K562 (cell line): ENCODE data around the gene SLC29A3. TPM values are rescaled to one million over a fixed set of nuclear protein-coding genes. Genes with fewer than 3 reads are reported as not detected.

ENCODE experiments used
- ATAC-seq: fragments of 200-7000 bp; cut with Tn5 transposase; 3 replicates; pipeline ENCODE4 v1.9.1; 2020; ENCODE audit warnings: moderate library complexity
- BruUV-seq: library from RNA; stranded (reverse); fragments of 400-500 nt; replicated peaks from 2 replicates; lab custom pipeline; 2021; lab: Mats Ljungman, UMichigan
- CTCF ChIA-PET: fragments of 300-600 bp; formaldehyde crosslinking; extraction: SDS; loops from one replicate; lab custom pipeline; 2021; ENCODE audit warnings: low intra/inter-chr PET ratio; lab: Yijun Ruan, JAX
- POLR2A ChIA-PET: fragments of 300-600, 350-650 bp; sonication (Branson Sonifier 250); formaldehyde crosslinking; extraction: SDS; loops from one replicate; lab custom pipeline; 2021; ENCODE audit warnings: antibody characterized with exemption, inconsistent platforms; lab: Yijun Ruan, JAX
- DNase-seq, 4 experiments: peaks; one replicate each; pipeline versions ENCODE4 v3.0.0 to v3.0.0-alpha.2; 2011 to 2018; ENCODE audit warnings: low spot score in 3 of 4, mixed read lengths in 3 of 4; ENCODE audit errors: extremely low read depth in 1 of 4
- FAIRE-seq: peaks from 2 replicates; lab custom pipeline; 2011; peaks lifted over from hg19 to GRCh38; lab: Jason Lieb, UNC
- H2AFZ ChIP-seq: 2 replicates; pipeline ENCODE4 v1.6.0; 2011; ENCODE audit warnings: low read depth, low read length, control low read depth, inconsistent platforms
- H3K27ac ChIP-seq: fragments of 200-600 bp; 3 replicates; pipeline ENCODE4 v1.8.0; 2011; ENCODE audit warnings: low read depth, mild to moderate bottlenecking, control low read depth, inconsistent platforms, low read length, moderate library complexity, mixed read lengths; ENCODE audit errors: extremely low read depth
- H3K27me3 ChIP-seq, 2 experiments: fragments of 300-600 bp in 1 of 2; 2 replicates in 1 of 2; 3 replicates in 1 of 2; pipeline versions ENCODE4 v1.6.0 to v1.8.0; 2011; ENCODE audit warnings: inconsistent platforms in 2 of 2, low read length in 2 of 2, mild to moderate bottlenecking in 1 of 2, mixed read lengths in 1 of 2, moderate library complexity in 1 of 2; ENCODE audit not compliant: control insufficient read depth in 2 of 2, insufficient read depth in 2 of 2
- H3K36me3 ChIP-seq: fragments of 300-600 bp; 3 replicates; pipeline ENCODE4 v1.8.0; 2011; ENCODE audit warnings: mild to moderate bottlenecking, low read length, inconsistent platforms; ENCODE audit not compliant: control insufficient read depth, insufficient read depth
- H3K4me1 ChIP-seq, 2 experiments: fragments of 200-600 bp in 1 of 2; replicated peaks in 1 of 2; 2 replicates in 1 of 2; 3 replicates in 1 of 2; pipeline versions ENCODE4 v1.5.1 to v1.8.0; 2011; ENCODE audit warnings: inconsistent platforms in 2 of 2, low read length in 2 of 2, mild to moderate bottlenecking in 1 of 2, mixed read lengths in 1 of 2, moderate library complexity in 1 of 2; ENCODE audit not compliant: control insufficient read depth in 2 of 2, insufficient read depth in 2 of 2
- H3K4me2 ChIP-seq: 2 replicates; pipeline ENCODE4 v1.6.1; 2011; ENCODE audit warnings: low read length, control low read depth, inconsistent platforms, mixed read lengths; ENCODE audit not compliant: insufficient read depth
- H3K4me3 ChIP-seq: fragments of 200-600 bp; sonication (generic), shearing (Covaris generic); 2 replicates; pipeline ENCODE4 v1.5.1; 2016; ENCODE audit warnings: control low read depth, inconsistent platforms
- H3K79me2 ChIP-seq: fragments of 200-600 bp; 3 replicates; pipeline ENCODE4 v1.8.0; 2011; ENCODE audit warnings: low read length, inconsistent platforms; ENCODE audit not compliant: control insufficient read depth, insufficient read depth
- H3K9ac ChIP-seq, 2 experiments: 2 replicates each; pipeline versions ENCODE4 v1.6.0 to v1.6.1; 2011; ENCODE audit warnings: low read depth in 2 of 2, low read length in 2 of 2, control low read depth in 1 of 2, inconsistent platforms in 1 of 2, mild to moderate bottlenecking in 1 of 2, mixed read lengths in 1 of 2; ENCODE audit not compliant: insufficient read depth in 1 of 2
- H3K9me1 ChIP-seq: one replicate; pipeline ENCODE4 v1.6.0; 2011; ENCODE audit warnings: inconsistent platforms, mild to moderate bottlenecking, low read length, moderate library complexity; ENCODE audit not compliant: control insufficient read depth, insufficient read depth
- H3K9me3 ChIP-seq: replicated peaks from 2 replicates; pipeline ENCODE4 v1.5.1; 2011; ENCODE audit warnings: low read depth, low read length, inconsistent platforms; ENCODE audit not compliant: control insufficient read depth, insufficient read depth
- H4K20me1 ChIP-seq: replicated peaks from 2 replicates; pipeline ENCODE4 v1.6.1; 2011; ENCODE audit warnings: low read length, inconsistent platforms, mixed read lengths; ENCODE audit not compliant: control insufficient read depth, insufficient read depth
- ADNP ChIP-seq: fragments of 200-800 bp; sonication (Bioruptor generic); IDR thresholded peaks from 2 replicates; pipeline ENCODE4 v1.6.1; 2016; ENCODE audit warnings: missing genetic modification characterization, missing compliant biosample characterization
- BCOR ChIP-seq: fragments of 450-650 bp; IDR thresholded peaks from 2 replicates; pipeline ENCODE4 v1.6.1; 2016
- HES1 ChIP-seq: fragments of 450-650 bp; IDR thresholded peaks from 2 replicates; pipeline ENCODE4 v1.6.1; 2016; ENCODE audit warnings: low read depth, mild to moderate bottlenecking, moderate library complexity
- IRF1 ChIP-seq: sonication (generic); formaldehyde crosslinking; IDR thresholded peaks from 2 replicates; pipeline ENCODE4 v1.8.0; 2022; ENCODE audit warnings: missing genetic modification reagents, mild to moderate bottlenecking, borderline replicate concordance
- KAT8 ChIP-seq: fragments of 450-650 bp; IDR thresholded peaks from 2 replicates; pipeline ENCODE4 v1.6.1; 2016; ENCODE audit warnings: low read depth, mild to moderate bottlenecking
- KLF16 ChIP-seq: IDR thresholded peaks from 2 replicates; pipeline ENCODE4 v1.6.1; 2016; ENCODE audit warnings: antibody characterized with exemption
- MCM2 ChIP-seq: fragments of 450-650 bp; IDR thresholded peaks from 2 replicates; pipeline ENCODE4 v1.6.1; 2017; ENCODE audit warnings: low read depth, mild to moderate bottlenecking
- NR2F6 ChIP-seq: fragments of 450-650 bp; formaldehyde crosslinking; IDR thresholded peaks from 2 replicates; pipeline ENCODE4 v1.4.0; 2020; ENCODE audit warnings: mild to moderate bottlenecking
- PCBP2 ChIP-seq: fragments of 200-400 bp; formaldehyde crosslinking; IDR thresholded peaks from 2 replicates; pipeline ENCODE4 v1.6.1; 2018; ENCODE audit warnings: low read length, low read depth, mild to moderate bottlenecking, moderate library complexity; ENCODE audit not compliant: poor library complexity, severe bottlenecking
- PYGO2 ChIP-seq: fragments of 450-650 bp; IDR thresholded peaks from 2 replicates; pipeline ENCODE4 v1.6.1; 2016; ENCODE audit warnings: mild to moderate bottlenecking, missing genetic modification characterization, moderate library complexity, missing compliant biosample characterization
- RBM25 ChIP-seq: fragments of 200-400 bp; formaldehyde crosslinking; IDR thresholded peaks from 2 replicates; pipeline ENCODE4 v1.6.1; 2018; ENCODE audit warnings: low read length, low read depth, moderate library complexity; ENCODE audit not compliant: severe bottlenecking
- SMAD3 ChIP-seq: fragments of 450-650 bp; formaldehyde crosslinking; conservative IDR thresholded peaks from 2 replicates; pipeline ENCODE4 v1.4.0; 2020; ENCODE audit warnings: mild to moderate bottlenecking
- SMAD4 ChIP-seq: fragments of 250-450 bp; sonication (Bioruptor Pico); conservative IDR thresholded peaks from 2 replicates; pipeline ENCODE4 v1.8.0; 2021; ENCODE audit warnings: inconsistent platforms, mild to moderate bottlenecking, moderate library complexity
- U2AF1 ChIP-seq: fragments of 200-400 bp; formaldehyde crosslinking; optimal IDR thresholded peaks from 2 replicates; pipeline ENCODE3; 2017; ENCODE audit warnings: mild to moderate bottlenecking, low read depth, low read length, moderate library complexity
- USF1 ChIP-seq: sonication (generic); formaldehyde crosslinking; IDR thresholded peaks from 2 replicates; pipeline ENCODE4 v1.9.0; 2022; ENCODE audit warnings: mild to moderate bottlenecking, missing genetic modification reagents
- ZNF165 ChIP-seq: fragments of 250-450 bp; sonication (Bioruptor Pico); IDR thresholded peaks from 2 replicates; pipeline ENCODE4 v1.4.0; 2020; ENCODE audit warnings: borderline replicate concordance
- ZNF507 ChIP-seq: conservative IDR thresholded peaks from 2 replicates; pipeline ENCODE4 v1.6.1; 2017; ENCODE audit warnings: missing genetic modification characterization, missing compliant biosample characterization
- ZNF586 ChIP-seq: fragments of 450-650 bp; formaldehyde crosslinking; conservative IDR thresholded peaks from 2 replicates; pipeline ENCODE4 v1.4.0; 2020; ENCODE audit warnings: mild to moderate bottlenecking, moderate library complexity
- WGBS: fragments of 100-300 bp; shearing (Covaris generic); methylation state at CpG from one replicate; pipeline ENCODE4 v1.1.6; 2016; ENCODE audit warnings: low coverage, mixed read lengths; ENCODE audit not compliant: insufficient coverage; ENCODE audit errors: missing lambda C conversion rate; 5-methylcytosine and 5-hydroxymethylcytosine counted together
- in situ Hi-C: fragments of 300-500 bp; cut with MboI; formaldehyde crosslinking; loops from 4 replicates; pipeline ENCODE4 v1.15.0; 2018; ENCODE audit warnings: inconsistent platforms, mixed read lengths
- intact Hi-C: fragments of 100-400 bp; cut with micrococcal nuclease; formaldehyde crosslinking; loops from 2 replicates; pipeline ENCODE4 v1.14.2; 2022
- polyA plus RNA-seq, 8 experiments: library from polyadenylated mRNA; depleted of rRNA in 4 of 8; stranded (reverse) in 5 of 8; unstranded in 3 of 8; fragments of >200 nt; fragmentation: Nextera tagmentation in 2 of 8; fragmentation: Illumina TruSeq in 1 of 8; extraction: Ambion mirVana in 2 of 8; extraction: Trizol in 1 of 8; gene quantifications; 2 replicates each; pipeline versions ENCODE4 v1.2.1 to v1.2.3, GENCODE V29; 2011 to 2014; ENCODE audit warnings: inconsistent platforms in 1 of 8, missing spikeins in 1 of 8
- total RNA-seq, 7 experiments: library from RNA; depleted of rRNA in 6 of 7; stranded (reverse); fragments of >200 nt in 6 of 7; fragmentation: Illumina TruSeq in 2 of 7; extraction: Trizol in 2 of 7; gene quantifications; 2 replicates each; pipeline versions ENCODE4 v1.2.1 to v1.2.3, GENCODE V29; 2011 to 2021; ENCODE audit warnings: low replicate concordance in 1 of 7
- TF ChIP-seq, protein P1 (sequence below): fragments of 450-650 bp; IDR thresholded peaks from 2 replicates; pipeline ENCODE4 v1.6.1; 2016; ENCODE audit warnings: borderline replicate concordance

SLC29A3 gene
- total and polyA plus RNA-seq, 9 of the 15 experiments (the other 6 are each of a cell fraction or from before 2014, with no cell fraction given) = 2.1 to 10.7 (median 4.6) TPM

GRCh38 chr10:71314694-71315225 is 4.3 kb upstream of the SLC29A3 start:
- 0 out of 3 replicates have a peak, but pooled peaks cover 2% of the 10 kb centered on the region for H3K79me2 ChIP-seq
- H3K4me2 ChIP-seq = peak overlapping the region; percentile 57
- no peaks in the 10 kb centered on the region for H3K9me1 ChIP-seq
- no TSS peak for BruUV-seq
- H3K4me3 ChIP-seq = no peak overlapping the region
- H4K20me1 ChIP-seq = no peaks in the 10 kb centered on the region
- no peaks in the 10 kb centered on the region for H3K9me3 ChIP-seq
- peaks cover 10 to 13% of the 10 kb centered on the region in 2 experiments; a peak in 4 of 5 replicates for H3K4me1 ChIP-seq
- ChIA-PET CTCF (interaction anchor here (1.1 to 5.8 kb wide), 5 partner anchors 255 to 582 kb away, joined by 5 to 32 read pairs (median 8); no protein-coding TSS in a partner anchor), POLR2A (interaction anchor here (0.6 to 1.3 kb wide), 3 partner anchors 39 to 658 kb away, joined by 3 read pairs; no protein-coding TSS in a partner anchor)
- no peak for FAIRE-seq
- intact Hi-C loops (loop anchor here (1.0 to 10.0 kb wide), 6 partner anchors 168 to 730 kb away; no protein-coding TSS in a partner anchor), in situ Hi-C loops (loop anchor here (5.0 to 25.0 kb wide), 5 partner anchors 253 to 1023 kb away; no protein-coding TSS in a partner anchor)
- no peak overlapping the region for H3K27ac ChIP-seq
- H3K9ac ChIP-seq = peak overlapping the region in 1 of 2 experiments; percentile 23; a peak in 2 of 4 replicates
- peak overlapping the region; percentile 85 for H2AFZ ChIP-seq
- no peak for ATAC-seq
- DNase-seq = no peak
- peaks cover 0 to 5% of the 10 kb centered on the region in 2 experiments; a peak in 2 of 5 replicates for H3K27me3 ChIP-seq
- H3K36me3 ChIP-seq = no peaks in the 10 kb centered on the region
- 48% methylated on average over 11 of the region's 11 CpGs for WGBS
- TF ChIP-seq, protein P1, sequence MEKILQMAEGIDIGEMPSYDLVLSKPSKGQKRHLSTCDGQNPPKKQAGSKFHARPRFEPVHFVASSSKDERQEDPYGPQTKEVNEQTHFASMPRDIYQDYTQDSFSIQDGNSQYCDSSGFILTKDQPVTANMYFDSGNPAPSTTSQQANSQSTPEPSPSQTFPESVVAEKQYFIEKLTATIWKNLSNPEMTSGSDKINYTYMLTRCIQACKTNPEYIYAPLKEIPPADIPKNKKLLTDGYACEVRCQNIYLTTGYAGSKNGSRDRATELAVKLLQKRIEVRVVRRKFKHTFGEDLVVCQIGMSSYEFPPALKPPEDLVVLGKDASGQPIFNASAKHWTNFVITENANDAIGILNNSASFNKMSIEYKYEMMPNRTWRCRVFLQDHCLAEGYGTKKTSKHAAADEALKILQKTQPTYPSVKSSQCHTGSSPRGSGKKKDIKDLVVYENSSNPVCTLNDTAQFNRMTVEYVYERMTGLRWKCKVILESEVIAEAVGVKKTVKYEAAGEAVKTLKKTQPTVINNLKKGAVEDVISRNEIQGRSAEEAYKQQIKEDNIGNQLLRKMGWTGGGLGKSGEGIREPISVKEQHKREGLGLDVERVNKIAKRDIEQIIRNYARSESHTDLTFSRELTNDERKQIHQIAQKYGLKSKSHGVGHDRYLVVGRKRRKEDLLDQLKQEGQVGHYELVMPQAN = no peak
- TF ChIP-seq ZNF507 (tag) = no peak
- TF ChIP-seq BCOR = peak; percentile 50; the same call in 1 of the 2 replicates
- 0 out of 2 replicates have a peak, but pooled peaks have one; percentile 14 for TF ChIP-seq ZNF165
- no peak for TF ChIP-seq KLF16
- no peak for TF ChIP-seq PCBP2
- TF ChIP-seq RBM25 = peak; percentile 57
- TF ChIP-seq U2AF1 = no peak
- TF ChIP-seq PYGO2 (tag) = no peak
- TF ChIP-seq MCM2 = no peak
- TF ChIP-seq USF1 (CRISPR knock-in tag) = no peak
- peak; percentile 38; the same call in 1 of the 2 replicates for TF ChIP-seq ADNP (tag)
- TF ChIP-seq SMAD3 (CRISPR knock-in tag) = no peak
- TF ChIP-seq HES1 = no peak
- TF ChIP-seq NR2F6 = no peak
- TF ChIP-seq ZNF586 (CRISPR knock-in tag) = no peak
- TF ChIP-seq IRF1 (CRISPR knock-in tag) = no peak
- TF ChIP-seq KAT8 = no peak
- no peak for TF ChIP-seq SMAD4 (CRISPR knock-in tag)
